Activated CD8-positive, alpha-beta memory T cell treated with anti-CD3 and anti-CD28 coated beads, Interleukin-2, amount 50 U/mL, for 24 hours (primary cell): Measurements from ENCODE around the gene RPRD1B.

Source experiments
- DNase-seq: peaks from one replicate; pipeline ENCODE4 v3.0.0-alpha.2; 2020; ENCODE audit errors: extremely low read depth

RPRD1B gene

DNA sequence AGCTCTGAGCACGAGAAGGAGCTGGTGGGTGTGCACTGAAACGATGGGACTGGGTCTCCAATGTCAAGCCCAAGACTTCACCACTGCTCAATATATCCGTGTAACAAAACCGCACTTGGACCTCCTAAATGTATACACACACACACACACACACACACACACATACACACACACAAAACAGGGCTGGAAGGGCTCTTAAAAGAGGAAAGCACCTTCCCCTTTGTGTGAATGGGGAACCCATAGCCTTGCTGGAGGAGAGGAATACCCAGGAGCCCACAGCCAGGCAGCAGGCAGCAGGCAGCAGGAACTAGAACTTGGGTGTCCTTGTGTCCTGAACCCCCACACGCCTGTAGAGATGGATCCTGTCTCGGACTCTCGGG is 101.7 kb downstream of the RPRD1B start:
- DNase-seq = no peak

GRCh38 chr20:38135651-38136420 is 102.3 kb downstream of the RPRD1B start:
- DNase-seq = no peak

- DNase-seq = no peak
These were observed 103.1 kb downstream of the RPRD1B start for GRCh38 chr20:38136421-38137245.

GRCh38 chr20:38137441-38138037 is 104.0 kb downstream of the RPRD1B start:
- no peak for DNase-seq

- no peak for DNase-seq
These were observed 104.7 kb downstream of the RPRD1B start for GRCh38 chr20:38138086-38138778.

DNA sequence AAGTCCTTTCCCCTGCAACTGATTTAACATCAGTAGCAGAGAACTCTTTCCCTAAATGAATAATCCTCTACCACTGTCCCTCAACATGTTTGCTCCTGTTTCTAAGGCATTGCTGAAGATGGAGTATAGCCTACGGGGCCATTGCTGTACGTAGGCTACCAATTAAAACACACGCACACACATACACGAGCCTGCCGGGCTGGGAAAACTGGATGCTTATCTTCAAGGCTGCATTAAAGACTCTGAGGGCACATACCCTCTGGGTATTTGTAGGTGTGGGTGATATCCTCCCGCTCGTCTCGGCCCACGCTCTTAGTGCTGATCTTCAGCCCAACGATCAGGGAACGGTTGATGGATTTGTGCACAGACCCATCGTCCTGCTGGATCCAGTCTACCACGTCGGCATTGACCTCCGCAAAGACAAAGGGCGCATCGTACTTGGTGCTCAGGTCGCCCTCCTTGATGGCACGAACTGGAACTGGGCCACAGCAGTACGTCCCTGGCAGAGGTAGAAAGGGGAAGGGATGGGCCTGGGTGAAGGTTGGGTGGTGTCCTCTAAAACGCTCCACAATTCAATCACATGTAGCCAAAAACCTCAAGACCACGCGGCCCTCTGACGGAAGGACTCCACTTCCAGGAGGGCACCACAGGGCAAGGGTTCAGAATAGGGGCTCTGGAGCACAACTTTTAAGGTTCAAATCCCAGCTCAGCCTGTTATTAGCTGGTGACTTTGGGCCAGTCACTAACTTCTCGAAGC is 105.8 kb downstream of the RPRD1B start:
- no peak for DNase-seq

DNA sequence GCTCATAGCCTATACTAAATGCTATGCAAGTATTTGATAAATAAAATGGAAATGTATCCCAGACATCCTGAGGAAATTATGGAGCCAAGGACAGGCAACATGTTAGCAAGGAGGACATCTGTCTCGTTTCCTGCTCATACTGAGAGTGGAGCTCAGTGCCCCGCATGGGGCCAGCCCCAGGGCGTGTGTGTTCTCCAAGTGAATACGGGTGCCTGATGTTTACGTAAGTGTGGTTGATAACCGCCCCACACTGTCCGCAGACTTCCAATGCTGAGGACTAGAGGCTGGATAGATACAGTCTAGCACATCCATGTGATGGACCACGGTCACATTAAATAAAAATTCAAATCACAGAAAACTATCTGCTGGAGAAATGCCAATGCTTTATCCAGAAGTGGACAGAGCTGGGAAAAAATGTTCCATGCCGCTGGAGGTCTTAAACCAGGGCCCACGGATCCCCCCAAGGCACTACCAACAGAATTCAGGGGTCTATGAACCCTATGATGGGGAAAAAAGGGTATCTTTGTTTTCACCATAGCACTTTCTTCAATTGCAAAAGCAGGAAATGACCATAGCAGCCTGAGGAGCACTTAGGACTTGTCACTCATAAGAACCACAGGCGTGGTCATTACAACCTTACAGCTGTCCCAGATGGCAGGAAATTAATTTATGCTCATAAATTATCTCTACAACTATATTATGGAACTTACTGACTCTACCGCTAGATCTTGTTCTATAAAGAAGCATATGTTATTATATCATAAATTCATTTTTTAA is 106.6 kb downstream of the RPRD1B start:
- DNase-seq = no peak

- DNase-seq = no peak
These were observed 107.8 kb downstream of the RPRD1B start for GRCh38 chr20:38141204-38141888.
